Measurements from ENCODE around the gene TTLL13.
"Not testable (repeated sequence)": the region's sequence is repeated elsewhere in the genome, so short reads cannot be mapped to it uniquely, and the experiment has no call there.

TTLL13 gene

DNA sequence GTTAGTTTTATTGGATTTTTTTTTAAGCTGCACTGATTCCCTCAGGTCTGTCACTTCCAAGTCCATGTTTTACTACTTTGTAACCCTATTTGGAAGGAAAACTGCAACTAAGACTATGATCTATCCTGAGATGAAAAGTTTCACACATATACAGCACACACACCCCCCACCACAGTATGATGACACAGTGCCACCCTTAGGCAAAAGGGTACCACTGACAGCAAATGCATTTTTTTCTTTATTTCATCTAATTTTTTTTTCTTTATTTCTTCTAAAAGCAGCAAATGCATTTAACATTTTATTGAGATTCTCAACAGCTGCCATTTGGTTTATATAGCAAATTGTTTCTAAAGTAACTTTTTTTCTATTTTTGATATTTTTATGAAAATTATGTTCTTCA is 37.3 kb downstream of the TTLL13 start:
- DNase-seq: peak; percentile 56 to 66

DNA sequence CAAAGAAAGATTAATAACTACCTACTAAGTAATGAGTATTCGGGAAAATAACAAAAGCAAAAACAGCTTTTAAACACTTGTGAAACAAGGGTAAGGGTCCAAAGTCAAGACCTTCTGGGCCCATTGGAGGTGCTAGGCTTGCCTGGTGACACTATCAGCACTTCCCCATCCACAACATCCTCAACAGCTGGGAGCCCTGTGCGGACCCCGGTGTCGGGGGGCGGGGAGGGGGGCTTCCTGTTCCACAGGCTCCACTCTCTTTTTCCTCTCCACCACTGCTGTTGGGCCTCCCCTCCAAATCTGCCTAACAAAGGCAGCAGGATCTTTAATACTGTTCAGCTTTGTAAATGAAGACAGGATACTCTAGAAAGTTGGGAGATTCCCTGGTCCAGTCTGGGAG is 37.7 kb downstream of the TTLL13 start:
- no peak for DNase-seq

GRCh38 chr15:90287946-90288345 is 38.6 kb downstream of the TTLL13 start:
- DNase-seq: no peak

DNA sequence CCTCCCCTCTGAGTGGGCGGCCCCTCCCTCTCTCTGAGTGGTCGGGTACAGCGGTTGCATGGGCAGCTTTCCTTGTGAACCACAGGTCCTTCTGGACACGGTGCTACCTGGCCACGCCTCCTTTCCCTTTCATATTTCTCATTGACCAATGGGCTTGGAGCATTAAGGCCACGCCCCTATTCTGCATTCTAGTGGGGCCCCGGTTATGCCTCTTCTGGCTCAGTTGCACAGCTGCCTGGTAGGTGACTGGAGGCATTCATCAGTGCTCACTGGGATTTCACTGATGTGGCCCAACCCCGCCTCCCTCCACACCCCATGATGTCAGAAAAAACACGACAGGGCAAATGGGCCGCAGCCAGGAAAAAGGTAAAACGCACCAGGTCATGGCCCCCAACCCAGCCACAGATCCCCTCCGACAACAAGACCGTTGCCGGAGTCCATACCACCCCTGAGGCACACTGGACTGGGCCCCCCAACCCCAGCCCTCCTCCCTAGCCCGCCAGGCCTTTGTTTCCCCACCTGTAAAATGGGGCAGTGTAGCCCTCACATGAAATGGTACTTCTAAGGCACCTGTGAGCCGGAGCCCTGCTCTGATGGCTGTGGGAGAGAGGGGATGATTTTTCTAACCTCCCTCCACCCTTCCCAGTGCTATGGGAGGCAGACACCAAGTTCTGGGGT is 42.5 kb downstream of the TTLL13 start:
- DNase-seq: no peak

- peak; percentile 72 for DNase-seq
Measured at GRCh38 chr15:90293040-90293810, 43.9 kb downstream of the TTLL13 start.

DNA sequence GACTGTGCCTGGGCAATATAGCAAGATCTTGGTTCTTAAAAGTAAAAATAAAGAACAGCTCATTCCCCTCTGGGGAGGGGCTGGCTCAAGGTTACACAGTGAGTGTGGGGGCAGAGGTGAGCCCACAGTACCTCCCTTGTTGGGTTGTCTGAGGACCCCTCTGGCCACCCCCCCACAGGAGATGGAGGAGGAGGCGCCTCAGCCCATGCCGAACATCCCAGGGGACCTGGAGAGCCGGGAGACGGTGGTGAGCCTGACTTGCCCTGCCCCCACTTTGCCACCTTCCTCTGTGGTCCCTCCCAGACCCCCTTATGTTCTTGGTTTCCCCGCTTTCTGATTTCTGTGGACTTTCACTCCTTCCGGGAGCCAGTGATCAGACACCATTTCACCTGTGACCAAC is 44.8 kb downstream of the TTLL13 start:
- no peak for DNase-seq

GRCh38 chr15:90294601-90295269 is 45.4 kb downstream of the TTLL13 start:
- no peak for DNase-seq

- no peak for DNase-seq
Measured at GRCh38 chr15:90295270-90295648, 45.9 kb downstream of the TTLL13 start.

GRCh38 chr15:90296316-90296884 is 47.0 kb downstream of the TTLL13 start:
- DNase-seq: not testable (repeated sequence)

DNA sequence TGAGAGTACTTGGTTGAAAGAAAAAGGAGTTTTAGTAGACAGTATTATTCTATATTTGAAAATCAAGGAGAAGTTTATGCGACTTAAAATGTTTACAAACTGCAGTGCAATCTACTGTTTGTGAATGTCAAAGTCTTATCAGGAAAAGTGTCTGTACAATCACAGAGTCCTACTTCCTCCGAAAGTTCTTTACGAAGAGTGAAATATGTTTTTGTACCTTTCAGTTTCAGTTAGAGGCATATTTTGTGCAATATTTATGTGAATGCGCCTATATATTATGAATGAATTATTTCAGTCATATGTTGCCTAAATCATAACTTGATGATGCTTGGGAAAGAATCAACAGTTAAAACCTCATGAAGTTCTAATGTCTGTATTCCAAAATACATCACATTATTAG is 47.7 kb downstream of the TTLL13 start:
- DNase-seq: no peak

GRCh38 chr15:90300541-90300940 is 51.2 kb downstream of the TTLL13 start:
- no peak for DNase-seq

GRCh38 chr15:90300988-90301706 is 51.8 kb downstream of the TTLL13 start:
- DNase-seq: peak; percentile 52 to 64

GRCh38 chr15:90301707-90302300 is 52.4 kb downstream of the TTLL13 start:
- no peak for DNase-seq

DNA sequence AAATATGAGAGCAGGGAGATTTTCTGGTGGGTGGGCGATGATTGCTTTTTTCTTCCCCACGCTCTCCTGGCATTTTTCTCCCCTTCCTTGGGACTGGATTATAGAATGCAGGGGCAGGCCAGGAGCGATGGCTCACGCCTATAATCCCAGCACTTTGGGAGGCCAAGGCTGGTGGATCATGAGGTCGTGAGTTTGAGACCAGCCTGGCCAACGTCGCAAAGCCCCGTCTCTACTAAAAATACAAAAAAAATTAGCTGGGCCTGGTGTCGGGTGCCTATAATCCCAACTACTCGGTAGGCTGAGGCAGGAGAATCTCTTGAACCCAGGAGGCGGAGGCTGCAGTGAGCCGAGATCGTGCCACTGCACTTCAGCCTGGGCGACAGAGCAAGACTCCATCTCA is 56.0 kb downstream of the TTLL13 start:
- not testable (repeated sequence) for DNase-seq

DNA sequence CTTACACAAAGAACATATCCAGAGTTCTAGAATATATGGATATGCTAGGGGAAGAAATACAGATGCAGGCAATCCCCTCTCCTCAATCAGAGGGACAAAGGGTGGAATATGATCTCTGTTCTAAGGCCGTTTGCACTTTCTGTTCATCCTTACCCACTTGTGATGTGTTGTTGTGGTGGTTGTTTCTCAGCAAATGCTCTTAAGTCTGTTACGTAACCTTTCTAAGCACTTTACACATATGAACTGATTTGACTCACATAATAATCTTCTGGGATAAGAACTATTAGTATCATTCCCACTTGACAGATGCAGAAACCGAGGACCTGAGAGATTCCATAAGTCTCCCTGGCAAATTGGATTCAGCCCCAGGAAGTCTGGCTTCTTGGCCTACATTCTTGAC is 56.6 kb downstream of the TTLL13 start:
- DNase-seq: no peak

DNA sequence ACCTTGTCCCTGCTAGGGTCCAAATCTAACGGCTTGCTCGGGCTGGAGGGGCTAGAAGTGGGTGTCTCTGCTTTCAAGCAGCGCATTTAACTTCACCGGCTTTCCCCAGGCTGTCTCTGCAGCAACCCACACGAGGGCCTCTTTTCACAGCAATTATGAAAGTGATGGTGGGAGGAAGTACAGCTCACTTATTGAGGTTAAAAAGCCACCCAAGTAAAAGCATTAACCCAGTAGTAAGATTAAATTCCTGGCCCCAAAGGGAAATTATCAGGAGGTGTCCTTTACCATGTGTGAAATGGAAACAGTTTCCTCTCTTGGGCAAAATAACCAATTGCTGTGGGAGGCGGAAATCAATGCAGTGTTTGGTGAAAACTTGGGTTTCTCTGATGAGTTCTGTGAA is 57.2 kb downstream of the TTLL13 start:
- peak in 1 of 2 donors; percentile 39 for DNase-seq

DNA sequence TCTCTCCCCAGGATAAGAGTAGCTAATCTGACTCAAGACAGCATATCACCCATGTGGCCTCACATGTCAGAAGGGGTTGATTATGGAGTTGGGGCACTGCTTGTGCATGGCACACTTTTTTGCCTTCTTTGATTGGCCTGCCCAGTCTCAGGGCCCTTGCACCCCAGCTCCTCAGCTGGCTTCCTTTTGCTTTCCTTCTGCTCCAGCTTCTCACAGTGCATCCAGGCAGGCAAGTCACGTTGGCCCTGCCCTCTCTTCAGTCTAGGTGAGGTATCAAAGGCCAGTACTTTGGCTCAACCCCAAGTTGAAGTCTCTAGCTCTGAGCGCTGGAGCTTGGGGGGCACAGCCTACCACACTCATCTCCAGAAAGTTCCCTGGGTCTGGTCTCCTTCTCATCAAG is 58.3 kb downstream of the TTLL13 start:
- no peak for DNase-seq

DNA sequence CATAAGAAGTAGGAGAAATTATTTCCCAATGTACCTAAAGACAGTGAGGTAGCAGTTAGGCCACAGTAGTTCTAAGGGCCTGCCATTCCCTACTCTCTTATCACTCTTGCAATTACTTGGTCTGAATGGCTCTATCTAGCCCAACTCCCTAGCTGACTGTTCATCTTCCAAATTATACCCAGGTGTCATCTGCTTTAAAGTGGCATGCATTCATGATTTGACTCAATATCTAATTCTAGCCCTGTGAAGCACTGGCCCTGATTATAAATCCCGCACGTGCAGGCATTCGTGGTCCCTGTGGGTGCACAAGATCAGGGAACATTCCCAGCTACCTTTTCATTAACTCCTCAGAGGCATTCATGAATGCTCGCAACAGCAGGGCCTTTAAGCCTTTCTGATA is 59.7 kb downstream of the TTLL13 start:
- no peak for DNase-seq
